Measurements from ENCODE around the gene JAK2.

GRCh38 chr9:5044160-5044559 lies 59.1 kb downstream of the JAK2 start:
- no peak for TF ChIP-seq POLR2A (IDR thresholded peaks at IDR 0.05)
- TF ChIP-seq CTCF (IDR thresholded peaks at IDR 0.05): no peak

Data from tibial nerve (tissue), 3 donors.